ENCODE data around the gene ACAN. TPM values are rescaled to one million over a fixed set of nuclear protein-coding genes. Genes with fewer than 3 reads are reported as not detected.

Gene ACAN
- total RNA-seq, 1 donor from 2014 or later: 2.0 TPM

GRCh38 chr15:88765212-88765611 lies 38.0 kb upstream of the ACAN start:
- Mint-ChIP-seq H3K4me3 (ENCODE audit: low read depth) (no peak overlapping the region), H3K4me1 (ENCODE audit: low read depth) (peaks cover 3% of the 10 kb centered on the region), H3K27ac (no peak overlapping the region), H3K27me3 (peaks cover 34% of the 10 kb centered on the region), H3K9me3 (ENCODE audit: low read depth) (peaks cover 2% of the 10 kb centered on the region), H3K36me3 (ENCODE audit: insufficient read depth) (peaks cover 2% of the 10 kb centered on the region)
- no peak for DNase-seq (ENCODE audit: low spot score, unreplicated experiment)
- no peak for TF ChIP-seq CTCF (IDR thresholded peaks at IDR 0.05; ENCODE audit: unreplicated experiment)

DNA sequence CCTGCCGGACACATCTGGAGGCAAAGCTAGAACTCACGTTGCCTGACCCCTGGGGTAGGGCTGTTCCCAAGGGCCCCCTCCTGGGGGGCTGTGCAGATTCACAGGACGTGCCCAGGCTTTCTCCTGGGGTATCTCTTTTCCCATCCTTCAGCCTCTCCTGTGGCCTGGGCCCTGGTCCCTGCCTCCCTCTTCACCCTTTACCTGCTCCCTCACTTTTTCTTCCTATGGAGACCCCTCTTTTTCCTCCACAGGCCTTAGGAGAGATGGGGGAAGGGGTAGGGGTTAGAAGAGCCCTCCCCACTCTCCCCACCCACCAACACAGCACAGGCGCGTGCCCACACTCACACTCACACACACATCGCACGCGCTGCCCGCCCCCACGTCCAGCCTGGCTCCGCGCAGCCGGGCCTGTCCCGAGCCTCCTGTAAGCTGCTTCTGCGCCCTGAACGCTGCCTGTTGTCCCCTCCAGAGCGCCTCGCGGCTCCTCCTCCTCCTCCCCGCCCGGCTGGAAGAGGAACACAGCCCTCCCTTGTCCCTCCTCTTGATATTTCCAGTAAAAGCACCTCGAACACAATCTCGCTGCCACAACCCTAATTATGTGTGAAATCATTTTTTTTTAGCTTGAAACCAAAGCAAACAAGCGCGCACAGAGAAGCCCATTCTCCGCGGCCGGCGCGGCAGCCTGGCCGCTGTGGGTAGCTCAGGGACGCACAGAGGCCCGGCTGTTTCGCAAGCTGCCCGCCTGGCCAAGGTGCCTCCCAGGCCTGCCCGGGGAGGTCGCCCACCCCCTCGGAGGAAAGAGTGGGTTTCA lies 33.9 kb upstream of the ACAN start:
- DNase-seq (ENCODE audit: low spot score, unreplicated experiment): no peak
- H3K27me3 Mint-ChIP-seq: peaks cover 47% of the 10 kb centered on the region
- TF ChIP-seq CTCF (IDR thresholded peaks at IDR 0.05; ENCODE audit: unreplicated experiment): no peak

GRCh38 chr15:88775776-88776175 lies 27.5 kb upstream of the ACAN start:
- H3K27ac Mint-ChIP-seq: no peak overlapping the region
- TF ChIP-seq CTCF (IDR thresholded peaks at IDR 0.05; ENCODE audit: unreplicated experiment): no peak
- no peak overlapping the region for H3K4me3 Mint-ChIP-seq (ENCODE audit: low read depth)
- DNase-seq (ENCODE audit: low spot score, unreplicated experiment): no peak
- H3K9me3 Mint-ChIP-seq (ENCODE audit: low read depth): no peaks in the 10 kb centered on the region
- peaks cover 13% of the 10 kb centered on the region for H3K27me3 Mint-ChIP-seq
- H3K36me3 Mint-ChIP-seq (ENCODE audit: insufficient read depth): no peaks in the 10 kb centered on the region
- H3K4me1 Mint-ChIP-seq (ENCODE audit: low read depth): no peaks in the 10 kb centered on the region

More for the DNA sequence above, 33.9 kb upstream of the ACAN start:
- Mint-ChIP-seq H3K9me3 (ENCODE audit: low read depth) (no peaks in the 10 kb centered on the region), H3K4me1 (ENCODE audit: low read depth) (peaks cover 3% of the 10 kb centered on the region), H3K4me3 (ENCODE audit: low read depth) (peak overlapping the region; percentile 76), H3K36me3 (ENCODE audit: insufficient read depth) (peaks cover 2% of the 10 kb centered on the region), H3K27ac (peak overlapping the region; percentile 71)

- Mint-ChIP-seq H3K4me3 (ENCODE audit: low read depth) (no peak overlapping the region), H3K36me3 (ENCODE audit: insufficient read depth) (no peaks in the 10 kb centered on the region), H3K27me3 (peaks cover 4% of the 10 kb centered on the region), H3K9me3 (ENCODE audit: low read depth) (no peaks in the 10 kb centered on the region), H3K27ac (no peak overlapping the region), H3K4me1 (ENCODE audit: low read depth) (no peaks in the 10 kb centered on the region)
- TF ChIP-seq CTCF (IDR thresholded peaks at IDR 0.05; ENCODE audit: unreplicated experiment): no peak
- no peak for DNase-seq (ENCODE audit: low spot score, unreplicated experiment)
Measured at GRCh38 chr15:88776646-88777045, 26.6 kb upstream of the ACAN start.

DNA sequence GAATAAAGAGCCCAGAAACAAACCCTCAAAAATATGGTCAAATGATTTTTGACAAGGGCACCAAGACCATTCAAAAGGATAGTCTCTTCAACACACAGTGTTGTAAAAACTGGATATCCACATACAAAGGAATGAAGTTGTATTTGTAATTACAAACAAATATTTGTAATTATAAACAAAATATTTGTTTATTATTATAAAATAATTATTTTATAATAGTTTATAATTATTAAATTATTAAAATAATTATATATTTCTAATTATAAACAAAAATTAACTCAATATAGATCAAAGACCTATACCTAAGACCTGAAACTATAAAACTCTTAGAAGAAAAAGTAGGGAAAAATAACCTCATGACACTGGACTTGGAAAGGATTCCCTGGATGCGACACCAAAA lies 23.3 kb upstream of the ACAN start:
- no peaks in the 10 kb centered on the region for H3K9me3 Mint-ChIP-seq (ENCODE audit: low read depth)
- H3K4me1 Mint-ChIP-seq (ENCODE audit: low read depth): peaks cover 3% of the 10 kb centered on the region
- no peak for DNase-seq (ENCODE audit: low spot score, unreplicated experiment)
- peaks cover 4% of the 10 kb centered on the region for H3K27me3 Mint-ChIP-seq
- H3K4me3 Mint-ChIP-seq (ENCODE audit: low read depth): no peak overlapping the region
- TF ChIP-seq CTCF (IDR thresholded peaks at IDR 0.05; ENCODE audit: unreplicated experiment): no peak
- no peak overlapping the region for H3K27ac Mint-ChIP-seq
- H3K36me3 Mint-ChIP-seq (ENCODE audit: insufficient read depth): no peaks in the 10 kb centered on the region

Measured in progenitor cell of endocrine pancreas (in vitro differentiated cells).